Measurements from ENCODE around the gene TOM1. TPM values are rescaled to one million over a fixed set of nuclear protein-coding genes. Genes with fewer than 3 reads are reported as not detected.
A peak's percentile ranks its signal among the peaks of the same experiment; 100 is the strongest.

Gene TOM1
- total RNA-seq, 1 experiment from 2014 or later: 22.3 TPM

DNA sequence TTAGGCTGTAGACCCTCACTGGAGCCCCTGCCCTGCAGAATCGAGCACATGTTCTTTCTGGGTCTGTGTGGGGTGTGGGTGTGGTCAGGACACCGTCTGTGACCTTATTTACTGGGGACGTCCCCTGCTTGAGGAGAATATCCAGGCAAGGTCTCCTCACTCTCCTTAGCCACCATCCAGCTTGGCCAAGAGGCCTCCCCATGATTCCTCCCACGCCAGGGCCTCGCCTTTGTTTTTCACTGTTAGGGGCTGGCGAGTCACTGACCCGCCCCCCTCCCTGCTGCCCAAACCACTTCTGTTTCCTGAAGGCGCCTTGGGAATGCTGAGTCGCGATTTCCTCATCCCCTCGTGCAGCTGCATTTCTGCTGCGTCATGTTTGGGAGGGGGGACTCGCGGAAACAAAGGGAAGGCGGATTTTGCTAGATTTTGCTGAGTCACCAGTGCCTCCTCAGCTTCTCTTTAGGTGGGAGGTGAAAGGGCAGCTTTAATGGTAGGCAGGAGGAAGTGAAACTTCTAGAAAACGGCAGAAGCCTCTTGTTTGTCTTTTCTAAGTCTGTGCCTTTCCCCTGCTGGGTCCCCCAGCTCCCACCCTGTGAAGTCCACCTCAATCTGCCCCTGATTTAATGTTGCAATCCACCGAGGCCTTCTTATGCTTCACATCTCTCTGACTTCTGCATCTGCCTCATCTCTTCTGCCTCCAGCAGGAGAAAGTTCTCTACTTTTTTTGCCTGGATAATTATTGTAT is 77.2 kb downstream of the TOM1 start:
- peak; percentile 98 for DNase-seq
- peaks cover 3% of the 10 kb centered on the region for H3K27me3 Mint-ChIP-seq (ENCODE audit: low read depth)
- Histone ChIP-seq H2BK12ac (ENCODE audit: insufficient read length, low read depth, low read length) (peak overlapping the region; percentile 59), H3K4me2 (ENCODE audit: insufficient read depth, insufficient read length, low read length) (no peak overlapping the region), H3K9ac (ENCODE audit: extremely low read depth, insufficient read length, low read length) (peak overlapping the region; percentile 32), H3K4me1 (ENCODE audit: insufficient read depth, low read length) (peaks cover 9% of the 10 kb centered on the region; the same call in 1 of the 2 replicates), H3K79me2 (ENCODE audit: insufficient read depth, low read length) (no peaks in the 10 kb centered on the region), H3K18ac (ENCODE audit: insufficient read length, low read depth, low read length) (peak overlapping the region; percentile 92), H3K9me3 (ENCODE audit: control insufficient read depth, low read depth, low read length) (no peaks in the 10 kb centered on the region), H2BK15ac (ENCODE audit: low read depth, low read length) (no peak overlapping the region), H2BK5ac (ENCODE audit: insufficient read length, low read length) (no peak overlapping the region), H4K20me1 (ENCODE audit: control insufficient read depth, insufficient read depth, insufficient read length) (no peaks in the 10 kb centered on the region), H3K14ac (ENCODE audit: insufficient read depth, low read length) (peak overlapping the region; percentile 74; the same call in 1 of the 2 replicates), H3K4ac (ENCODE audit: low read depth, low read length) (no peak overlapping the region; the same call in 1 of the 2 replicates), H2BK20ac (ENCODE audit: low read depth, low read length, poor library complexity, severe bottlenecking) (no peak overlapping the region), H2AK5ac (ENCODE audit: insufficient read length, low read length) (no peak overlapping the region), H3K79me1 (ENCODE audit: insufficient read depth, low read depth, low read length, poor library complexity, severe bottlenecking) (no peaks in the 10 kb centered on the region), H3K56ac (ENCODE audit: insufficient read length, low read depth, low read length) (no peak overlapping the region), H2BK120ac (ENCODE audit: low read depth, low read length, poor library complexity, severe bottlenecking) (no peak overlapping the region), H3K23me2 (ENCODE audit: insufficient read length, low read depth, low read length, poor library complexity, severe bottlenecking) (peaks cover 7% of the 10 kb centered on the region), H4K91ac (ENCODE audit: insufficient read length, low read depth, low read length) (no peak overlapping the region), H4K8ac (replicated peaks; ENCODE audit: insufficient read length, low read depth, low read length) (no peak overlapping the region), H2AFZ (ENCODE audit: low read length) (no peak overlapping the region), H4K5ac (ENCODE audit: insufficient read length, low read depth, low read length) (no peak overlapping the region), H3K23ac (ENCODE audit: insufficient read length, low read depth, low read length) (no peak overlapping the region), H3K27ac (ENCODE audit: insufficient read length, low read depth, low read length) (peak overlapping the region; percentile 96), H3T11ph (ENCODE audit: low read length) (no peak overlapping the region), H3K27me3 (ENCODE audit: insufficient read depth, low read length) (no peaks in the 10 kb centered on the region)
- TF ChIP-seq CTCF (conservative IDR thresholded peaks at IDR 0.05): no peak
- peaks cover 58 to 69% of the 10 kb centered on the region in 2 experiments for H3K4me1 Mint-ChIP-seq
- WGBS (ENCODE audit: extremely low coverage, insufficient read length, low lambda C conversion rate): no CpG with 5 or more reads among the region's 17 CpGs
- peak overlapping the region in 1 of 2 experiments; percentile 19; a peak in 2 of 5 replicates for H3K4me3 Mint-ChIP-seq
- no peaks in the 10 kb centered on the region for H3K36me3 Mint-ChIP-seq (ENCODE audit: insufficient read depth in 1 of 3, low read depth in 3 of 3)
- H3K9me3 Mint-ChIP-seq: no peaks in the 10 kb centered on the region; a peak in 1 of 5 replicates
- H3K27ac Mint-ChIP-seq: peak overlapping the region; percentile 94 to 99 (median 96)
